HL-60 (cell line): ENCODE data around the gene WNT3.

Experiments used
- GABPA ChIP-seq: IDR thresholded peaks from 2 replicates; pipeline ENCODE4 v1.6.1; 2012; ENCODE audit warnings: low read depth
- POLR2AphosphoS5 ChIP-seq: IDR thresholded peaks from 2 replicates; pipeline ENCODE4 v1.6.1; 2012; ENCODE audit warnings: low read depth
- TF ChIP-seq, protein P1 (sequence below): IDR thresholded peaks from one replicate; pipeline ENCODE4 v1.5.1; 2011; ENCODE audit warnings: low read length, control low read depth, inconsistent platforms; ENCODE audit not compliant: insufficient read depth

DNA sequence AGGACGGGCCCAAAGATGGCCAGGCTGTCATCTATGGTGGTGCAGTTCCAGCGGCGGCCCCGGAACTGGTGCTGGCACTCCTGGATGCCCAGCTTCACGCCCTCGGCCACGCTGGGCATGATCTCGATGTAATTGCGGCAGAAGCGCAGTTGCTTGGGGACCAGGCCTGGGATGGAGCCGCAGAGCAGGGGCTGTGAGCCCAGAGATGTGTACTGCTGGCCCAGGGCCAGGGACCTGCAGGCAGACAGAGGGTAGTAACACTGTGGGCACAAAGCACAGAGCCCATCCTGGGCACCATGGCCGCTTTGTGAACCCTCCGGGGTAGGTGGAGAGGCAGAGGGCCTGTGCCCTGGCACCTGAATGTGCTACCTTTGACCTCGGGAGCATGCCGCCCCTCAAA lies 44.8 kb downstream of the WNT3 start:
- TF ChIP-seq, protein P1, sequence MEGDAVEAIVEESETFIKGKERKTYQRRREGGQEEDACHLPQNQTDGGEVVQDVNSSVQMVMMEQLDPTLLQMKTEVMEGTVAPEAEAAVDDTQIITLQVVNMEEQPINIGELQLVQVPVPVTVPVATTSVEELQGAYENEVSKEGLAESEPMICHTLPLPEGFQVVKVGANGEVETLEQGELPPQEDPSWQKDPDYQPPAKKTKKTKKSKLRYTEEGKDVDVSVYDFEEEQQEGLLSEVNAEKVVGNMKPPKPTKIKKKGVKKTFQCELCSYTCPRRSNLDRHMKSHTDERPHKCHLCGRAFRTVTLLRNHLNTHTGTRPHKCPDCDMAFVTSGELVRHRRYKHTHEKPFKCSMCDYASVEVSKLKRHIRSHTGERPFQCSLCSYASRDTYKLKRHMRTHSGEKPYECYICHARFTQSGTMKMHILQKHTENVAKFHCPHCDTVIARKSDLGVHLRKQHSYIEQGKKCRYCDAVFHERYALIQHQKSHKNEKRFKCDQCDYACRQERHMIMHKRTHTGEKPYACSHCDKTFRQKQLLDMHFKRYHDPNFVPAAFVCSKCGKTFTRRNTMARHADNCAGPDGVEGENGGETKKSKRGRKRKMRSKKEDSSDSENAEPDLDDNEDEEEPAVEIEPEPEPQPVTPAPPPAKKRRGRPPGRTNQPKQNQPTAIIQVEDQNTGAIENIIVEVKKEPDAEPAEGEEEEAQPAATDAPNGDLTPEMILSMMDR, result no peak
- TF ChIP-seq GABPA, result no peak
- TF ChIP-seq POLR2AphosphoS5, result no peak
